ENCODE data around the gene CTNNA3. TPM values are rescaled to one million over a fixed set of nuclear protein-coding genes. Genes with fewer than 3 reads are reported as not detected.

Gene CTNNA3
- total and polyA plus RNA-seq, 4 donors, result 0.16 to 2.4 (median 1.4) TPM

GRCh38 chr10:66982053-66982420 is 714.0 kb downstream of the CTNNA3 start:
- WGBS, result 91% methylated on average over 1 of the region's 1 CpG
- DNase-seq (ENCODE audit: low spot score), result no peak
- H3K27ac ChIP-seq (ENCODE audit: low read depth in 1 of 2, low read length in 2 of 2), result no peak overlapping the region
- no peak overlapping the region for H3K4me3 ChIP-seq (ENCODE audit: low read depth in 1 of 3, low read length in 3 of 3)
- no peaks in the 10 kb centered on the region for H3K9me3 ChIP-seq (ENCODE audit: control insufficient read depth in 4 of 4, low read length in 3 of 4)
- no peaks in the 10 kb centered on the region for H3K27me3 ChIP-seq (ENCODE audit: control insufficient read depth in 4 of 4, insufficient read depth in 4 of 4, low read length in 3 of 4)
- no peaks in the 10 kb centered on the region for H3K36me3 ChIP-seq (ENCODE audit: control insufficient read depth in 4 of 4, insufficient read depth in 3 of 4, low read depth in 1 of 4, low read length in 3 of 4)
- TF ChIP-seq CTCF (IDR thresholded peaks at IDR 0.05; ENCODE audit: low read depth, low read length, missing input control), result no peak
- TF ChIP-seq REST (IDR thresholded peaks at IDR 0.05), result no peak
- TF ChIP-seq FOXA2 (IDR thresholded peaks at IDR 0.05), result no peak
- no peak for TF ChIP-seq TAF1 (conservative IDR thresholded peaks at IDR 0.05)
- no peak for TF ChIP-seq HNF4A (conservative IDR thresholded peaks at IDR 0.05)
- TF ChIP-seq SP1 (IDR thresholded peaks at IDR 0.05), result no peak
- no peak for TF ChIP-seq NR2F2 (IDR thresholded peaks at IDR 0.05)
- TF ChIP-seq FOXA1 (IDR thresholded peaks at IDR 0.05), result no peak
- TF ChIP-seq GABPA (IDR thresholded peaks at IDR 0.05 in 1 of 2, conservative IDR thresholded peaks at IDR 0.05 in 1 of 2), result no peak
- no peak overlapping the region for H3K9ac ChIP-seq (ENCODE audit: low read depth in 1 of 2, low read length in 2 of 2)
- H3K4me1 ChIP-seq (ENCODE audit: control insufficient read depth in 4 of 4, insufficient read depth in 4 of 4, low read length in 3 of 4), result peaks cover 0 to 5% (median 3%) of the 10 kb centered on the region in 4 donors

- H3K4me1 ChIP-seq (ENCODE audit: control insufficient read depth in 4 of 4, insufficient read depth in 4 of 4, low read length in 3 of 4), result peaks cover 0 to 5% (median 3%) of the 10 kb centered on the region in 4 donors
- no peak overlapping the region for H3K9ac ChIP-seq (ENCODE audit: low read depth in 1 of 2, low read length in 2 of 2)
- no peaks in the 10 kb centered on the region for H3K36me3 ChIP-seq (ENCODE audit: control insufficient read depth in 4 of 4, insufficient read depth in 3 of 4, low read depth in 1 of 4, low read length in 3 of 4)
- H3K9me3 ChIP-seq (ENCODE audit: control insufficient read depth in 4 of 4, low read length in 3 of 4), result no peaks in the 10 kb centered on the region
- H3K4me3 ChIP-seq (ENCODE audit: low read depth in 1 of 3, low read length in 3 of 3), result no peak overlapping the region
- WGBS, result 87% methylated on average over 3 of the region's 3 CpGs
- DNase-seq (ENCODE audit: low spot score), result no peak
- no peaks in the 10 kb centered on the region for H3K27me3 ChIP-seq (ENCODE audit: control insufficient read depth in 4 of 4, insufficient read depth in 4 of 4, low read length in 3 of 4)
- TF ChIP-seq RXRA (IDR thresholded peaks at IDR 0.05) (no peak), GABPA (IDR thresholded peaks at IDR 0.05 in 1 of 2, conservative IDR thresholded peaks at IDR 0.05 in 1 of 2) (no peak), MAX (IDR thresholded peaks at IDR 0.05) (no peak), HNF4G (IDR thresholded peaks at IDR 0.05) (no peak), REST (IDR thresholded peaks at IDR 0.05) (no peak), EGR1 (IDR thresholded peaks at IDR 0.05; ENCODE audit: low read depth in 2 of 2) (no peak), ATF3 (IDR thresholded peaks at IDR 0.05) (no peak), RAD21 (IDR thresholded peaks at IDR 0.05) (no peak)
- no peak overlapping the region for H3K27ac ChIP-seq (ENCODE audit: low read depth in 1 of 2, low read length in 2 of 2)
Observed at GRCh38 chr10:66981361-66982052, 714.5 kb downstream of the CTNNA3 start.
